Hepatic stellate cell (primary cell): Measurements from ENCODE around the gene SIRT5.

Experiments
- DNase-seq: peaks from one replicate; pipeline ENCODE4 v3.0.0; 2011; ENCODE audit warnings: low spot score

Gene SIRT5

GRCh38 chr6:13553646-13554045 lies 20.8 kb upstream of the SIRT5 start:
- DNase-seq, result no peak

GRCh38 chr6:13554929-13555333 lies 19.5 kb upstream of the SIRT5 start:
- peak; percentile 12 for DNase-seq

GRCh38 chr6:13557841-13558240 lies 16.6 kb upstream of the SIRT5 start:
- DNase-seq, result no peak

GRCh38 chr6:13558718-13559117 lies 15.7 kb upstream of the SIRT5 start:
- DNase-seq, result no peak

- no peak for DNase-seq
Measured at GRCh38 chr6:13559251-13559650, 15.2 kb upstream of the SIRT5 start.

- DNase-seq, result no peak
Measured at GRCh38 chr6:13559968-13560650, 14.3 kb upstream of the SIRT5 start.

- no peak for DNase-seq
Measured at GRCh38 chr6:13560651-13561044, 13.8 kb upstream of the SIRT5 start.

- no peak for DNase-seq
Measured at GRCh38 chr6:13561624-13562267, 12.7 kb upstream of the SIRT5 start.

- DNase-seq, result no peak
Measured at GRCh38 chr6:13563009-13563408, 11.4 kb upstream of the SIRT5 start.

GRCh38 chr6:13565921-13566320 lies 8.5 kb upstream of the SIRT5 start:
- no peak for DNase-seq

- no peak for DNase-seq
Measured at GRCh38 chr6:13566500-13566899, 7.9 kb upstream of the SIRT5 start.

GRCh38 chr6:13568970-13569369 lies 5.4 kb upstream of the SIRT5 start:
- DNase-seq, result no peak

- DNase-seq, result no peak
Measured at GRCh38 chr6:13572240-13572639, 2.2 kb upstream of the SIRT5 start.

GRCh38 chr6:13572951-13573654 lies 1.3 kb upstream of the SIRT5 start:
- no peak for DNase-seq

- DNase-seq, result peak; percentile 56
Measured at GRCh38 chr6:13573669-13574110, 711 bp upstream of the SIRT5 start.

- peak; percentile 98 for DNase-seq
Measured at GRCh38 chr6:13574149-13574570, 241 bp upstream of the SIRT5 start.

- DNase-seq, result no peak
Measured at GRCh38 chr6:13575377-13575775, 975 bp downstream of the SIRT5 start.

- no peak for DNase-seq
Measured at GRCh38 chr6:13576017-13576416, 1.6 kb downstream of the SIRT5 start.

GRCh38 chr6:13577926-13578325 lies 3.5 kb downstream of the SIRT5 start:
- DNase-seq, result no peak

- no peak for DNase-seq
Measured at GRCh38 chr6:13579911-13580310, 5.5 kb downstream of the SIRT5 start.

GRCh38 chr6:13581700-13582229 lies 7.4 kb downstream of the SIRT5 start:
- no peak for DNase-seq

GRCh38 chr6:13586603-13587542 lies 12.5 kb downstream of the SIRT5 start:
- peak; percentile 14 for DNase-seq
